SJSA1 (cell line): ENCODE measurements around the gene CDH18. TPM values are rescaled to one million over a fixed set of nuclear protein-coding genes. Genes with fewer than 3 reads are reported as not detected.

ENCODE experiments used
- DNase-seq, 2 experiments: peaks; one replicate each; pipeline ENCODE4 v3.0.0-alpha.2; 2015 to 2020; ENCODE audit warnings: low spot score in 2 of 2, low read depth in 1 of 2
- H3K27ac ChIP-seq: fragments of 250-450 bp; sonication (Bioruptor Pico); 2 replicates; pipeline ENCODE4 v1.5.1; 2020; ENCODE audit warnings: mild to moderate bottlenecking, moderate library complexity
- H3K27me3 ChIP-seq: fragments of 250-450 bp; sonication (Bioruptor Pico); replicated peaks from 2 replicates; pipeline ENCODE4 v1.5.1; 2020; ENCODE audit warnings: mild to moderate bottlenecking, moderate library complexity
- H3K36me3 ChIP-seq: fragments of 250-450 bp; sonication (Bioruptor Pico); 2 replicates; pipeline ENCODE4 v1.5.1; 2020; ENCODE audit warnings: mild to moderate bottlenecking
- H3K4me1 ChIP-seq: fragments of 250-450 bp; sonication (Bioruptor Pico); replicated peaks from 2 replicates; pipeline ENCODE4 v1.6.1; 2021; ENCODE audit warnings: mild to moderate bottlenecking
- H3K4me3 ChIP-seq: fragments of 250-450 bp; sonication (Bioruptor Pico); 2 replicates; pipeline ENCODE4 v1.5.1; 2020; ENCODE audit warnings: mild to moderate bottlenecking
- H3K9me3 ChIP-seq: fragments of 250-450 bp; sonication (Bioruptor Pico); replicated peaks from 2 replicates; pipeline ENCODE4 v1.5.1; 2020; ENCODE audit warnings: mild to moderate bottlenecking
- total RNA-seq: library from RNA; depleted of rRNA; stranded (reverse); fragments of >200 nt; shearing (Covaris generic); gene quantifications from 2 replicates; pipeline ENCODE4 v1.2.3, GENCODE V29; 2014

The CDH18 gene
- total RNA-seq, 1 experiment from 2014 or later: not detected

DNA sequence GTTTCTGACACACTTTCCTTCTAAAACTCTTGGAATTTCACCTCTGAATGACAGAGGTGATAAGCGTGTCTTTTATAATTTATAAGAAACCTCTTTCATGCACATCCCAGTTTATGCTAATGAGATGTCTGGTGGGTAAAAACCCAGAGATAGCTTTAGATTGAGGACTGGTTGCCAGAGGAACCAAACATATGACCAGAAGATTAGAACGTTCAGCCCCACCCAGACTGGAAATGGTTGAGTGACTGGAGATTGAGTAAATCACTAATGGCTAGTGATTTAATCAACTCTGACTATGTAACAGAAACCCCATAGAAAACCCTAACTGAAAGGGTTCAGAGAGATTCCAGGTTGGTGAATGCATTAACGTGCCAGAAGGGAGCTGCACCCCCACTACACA lies 69.2 kb downstream of the CDH18 start:
- peaks cover 6% of the 10 kb centered on the region; the same call in 1 of the 2 replicates for H3K9me3 ChIP-seq
- H3K4me3 ChIP-seq: no peak overlapping the region
- no peaks in the 10 kb centered on the region for H3K27me3 ChIP-seq
- no peaks in the 10 kb centered on the region for H3K36me3 ChIP-seq
- no peak overlapping the region for H3K27ac ChIP-seq
- DNase-seq: no peak
- H3K4me1 ChIP-seq: no peaks in the 10 kb centered on the region

DNA sequence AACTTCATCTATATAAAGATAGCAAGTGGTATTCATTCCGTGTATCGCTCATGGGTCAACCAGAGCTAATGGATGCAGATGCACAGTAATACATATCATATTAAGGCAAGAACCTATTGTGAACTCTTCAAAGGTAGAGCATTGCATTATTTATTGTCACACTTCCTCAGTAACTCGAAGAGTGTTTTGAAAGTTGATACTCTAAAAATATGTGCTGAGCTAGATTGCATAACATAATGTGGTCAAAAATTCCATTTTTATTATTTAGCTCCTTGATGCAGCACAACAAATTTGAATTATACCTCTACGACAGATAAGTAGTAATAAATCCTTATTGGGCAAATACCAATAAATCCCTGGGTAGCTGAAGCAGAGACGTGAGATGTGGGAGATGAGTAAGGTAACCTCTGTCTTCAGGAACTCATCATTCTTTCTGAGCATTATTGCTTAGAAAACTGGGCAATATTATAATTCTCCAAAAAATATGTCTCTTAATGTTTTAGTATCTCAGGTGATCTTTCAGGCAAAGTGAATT lies 70.3 kb downstream of the CDH18 start:
- Histone ChIP-seq H3K36me3 (no peaks in the 10 kb centered on the region), H3K27ac (no peak overlapping the region), H3K9me3 (peaks cover 6% of the 10 kb centered on the region; the same call in 1 of the 2 replicates), H3K4me3 (no peak overlapping the region), H3K4me1 (no peaks in the 10 kb centered on the region), H3K27me3 (no peaks in the 10 kb centered on the region)
- DNase-seq: no peak

DNA sequence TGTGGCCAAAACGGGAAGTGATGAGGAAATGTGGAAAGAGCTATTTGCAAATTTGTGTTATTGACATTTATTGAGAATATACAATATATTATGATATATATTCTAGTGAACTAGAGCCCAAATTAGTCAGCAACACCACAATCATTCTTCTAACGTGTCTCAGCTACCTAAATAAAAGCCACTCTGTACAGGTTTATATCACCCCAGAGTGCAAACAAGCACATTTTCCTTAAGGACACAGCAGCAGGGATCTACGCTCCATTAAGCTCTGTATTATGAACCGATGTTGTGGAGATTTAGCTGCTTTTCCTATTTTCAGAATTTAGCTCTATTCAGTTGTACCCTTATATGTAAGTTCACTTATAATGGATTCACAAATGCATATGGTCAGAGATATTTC lies 77.9 kb downstream of the CDH18 start:
- no peaks in the 10 kb centered on the region for H3K27me3 ChIP-seq
- no peak overlapping the region for H3K4me3 ChIP-seq
- DNase-seq: no peak
- H3K9me3 ChIP-seq: no peaks in the 10 kb centered on the region
- no peaks in the 10 kb centered on the region for H3K4me1 ChIP-seq
- no peaks in the 10 kb centered on the region for H3K36me3 ChIP-seq
- H3K27ac ChIP-seq: no peak overlapping the region

DNA sequence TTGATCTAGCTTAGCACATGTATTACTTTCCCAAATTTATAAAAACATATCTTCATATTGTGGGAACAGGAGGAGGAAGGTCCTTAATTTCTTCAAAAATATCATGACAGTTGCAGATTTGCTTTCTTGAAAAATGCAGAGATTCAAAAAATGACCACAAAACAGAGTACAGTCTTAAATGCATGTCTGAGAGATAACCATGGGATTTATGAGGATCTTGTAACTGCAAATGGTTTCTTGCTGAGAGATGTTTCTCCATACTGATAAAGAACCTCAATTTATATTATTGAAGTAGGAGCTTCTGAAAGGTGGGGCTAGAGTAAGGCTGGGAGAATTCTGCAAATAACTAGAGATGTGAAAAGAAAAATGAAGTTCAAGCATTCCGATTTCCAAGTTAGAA lies 83.2 kb downstream of the CDH18 start:
- no peak for DNase-seq
- Histone ChIP-seq H3K36me3 (no peaks in the 10 kb centered on the region), H3K4me1 (no peaks in the 10 kb centered on the region), H3K9me3 (no peaks in the 10 kb centered on the region), H3K27ac (no peak overlapping the region), H3K4me3 (no peak overlapping the region), H3K27me3 (no peaks in the 10 kb centered on the region)

DNA sequence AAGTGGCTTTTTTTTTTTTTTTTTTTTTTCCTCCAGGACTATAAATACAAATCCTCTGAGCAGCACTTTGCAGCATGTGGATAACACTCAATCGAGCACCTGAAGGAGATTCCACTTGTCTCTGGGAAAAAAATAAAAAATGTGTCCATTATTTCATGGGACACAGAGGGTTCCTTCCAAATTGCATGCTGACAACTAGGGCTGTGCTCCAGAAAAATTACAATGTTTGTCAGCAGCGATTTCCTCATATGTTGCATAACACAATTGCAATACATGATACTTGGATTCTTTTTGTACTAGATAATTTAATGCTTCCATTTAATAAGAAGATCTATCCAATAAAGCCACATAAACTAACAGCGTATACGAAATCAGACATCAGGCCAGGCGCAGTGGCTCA lies 84.4 kb downstream of the CDH18 start:
- H3K4me3 ChIP-seq: no peak overlapping the region
- no peak for DNase-seq
- H3K9me3 ChIP-seq: no peaks in the 10 kb centered on the region
- H3K27ac ChIP-seq: no peak overlapping the region
- H3K27me3 ChIP-seq: no peaks in the 10 kb centered on the region
- H3K36me3 ChIP-seq: no peaks in the 10 kb centered on the region
- H3K4me1 ChIP-seq: no peaks in the 10 kb centered on the region

DNA sequence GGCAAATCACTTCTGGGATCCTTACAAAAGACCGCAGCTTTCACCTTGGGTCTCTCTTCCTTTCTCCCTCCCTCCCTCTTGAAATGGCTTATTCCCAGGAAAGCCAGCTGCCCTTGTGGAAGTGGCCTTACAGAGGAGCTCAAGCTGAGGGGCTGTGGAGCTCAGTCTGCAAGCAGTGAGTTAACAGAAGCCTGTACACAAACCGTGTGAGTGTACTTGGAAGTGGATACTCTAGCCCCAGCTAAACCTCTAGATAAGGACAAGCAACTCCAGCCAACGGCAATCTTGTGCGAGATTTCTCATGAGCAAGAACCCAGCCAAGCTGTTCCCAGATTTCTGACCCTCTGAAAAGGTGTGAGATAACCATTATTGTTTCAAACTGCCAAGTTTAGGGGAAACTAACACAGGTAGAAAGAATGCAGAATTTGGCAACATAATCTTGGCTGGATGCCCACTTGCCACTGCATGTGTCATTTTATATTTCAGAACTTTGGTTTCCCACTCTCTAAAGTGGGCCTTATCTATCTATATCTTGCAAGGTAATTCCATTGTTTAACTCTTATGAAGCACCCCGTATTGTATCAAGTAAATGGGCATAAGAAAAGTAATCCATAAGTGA lies 85.6 kb downstream of the CDH18 start:
- no peaks in the 10 kb centered on the region for H3K36me3 ChIP-seq
- no peaks in the 10 kb centered on the region for H3K27me3 ChIP-seq
- no peaks in the 10 kb centered on the region for H3K4me1 ChIP-seq
- no peak overlapping the region for H3K27ac ChIP-seq
- DNase-seq: no peak
- H3K4me3 ChIP-seq: no peak overlapping the region
- H3K9me3 ChIP-seq: no peaks in the 10 kb centered on the region

DNA sequence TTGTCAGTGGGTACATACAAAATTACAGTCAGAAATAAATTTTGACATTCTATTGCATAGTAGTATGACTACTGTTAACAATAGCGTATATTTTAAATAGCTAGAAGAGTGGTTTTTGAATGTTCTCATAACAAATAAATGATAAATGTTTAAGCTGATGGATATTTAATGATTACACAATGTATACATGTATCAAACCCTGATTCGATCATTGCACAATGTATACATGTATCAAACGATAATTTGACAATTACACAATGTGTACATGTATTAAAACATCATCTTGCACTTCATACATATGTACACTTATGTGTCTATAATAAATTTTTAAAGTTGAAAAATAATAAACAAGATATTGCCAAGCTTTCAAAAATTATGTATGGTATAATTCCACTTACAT lies 87.7 kb downstream of the CDH18 start:
- H3K9me3 ChIP-seq: no peaks in the 10 kb centered on the region
- H3K4me3 ChIP-seq: no peak overlapping the region
- no peak overlapping the region for H3K27ac ChIP-seq
- H3K27me3 ChIP-seq: no peaks in the 10 kb centered on the region
- DNase-seq: no peak
- H3K36me3 ChIP-seq: no peaks in the 10 kb centered on the region
- no peaks in the 10 kb centered on the region for H3K4me1 ChIP-seq

DNA sequence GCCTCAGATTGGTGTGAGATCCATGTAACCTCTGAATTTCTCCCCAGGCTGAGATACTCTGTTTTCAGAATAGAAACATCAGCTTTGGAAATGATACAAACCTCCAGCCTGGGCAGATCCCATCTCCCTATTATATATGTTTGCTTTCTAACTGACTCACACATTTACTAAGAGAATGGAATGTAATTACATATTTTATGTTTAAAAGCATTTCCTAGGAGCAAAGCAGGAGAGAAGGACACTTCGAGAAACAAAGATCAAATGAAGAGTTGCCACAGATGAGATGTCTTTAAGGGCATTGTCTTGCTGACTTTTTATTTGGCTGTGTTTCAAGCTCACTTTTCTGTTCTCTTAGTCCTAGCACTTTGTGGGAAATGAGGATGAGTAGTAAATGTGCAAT lies 96.3 kb downstream of the CDH18 start:
- no peak overlapping the region for H3K27ac ChIP-seq
- no peaks in the 10 kb centered on the region for H3K36me3 ChIP-seq
- H3K27me3 ChIP-seq: no peaks in the 10 kb centered on the region
- H3K4me3 ChIP-seq: no peak overlapping the region
- no peak for DNase-seq
- H3K4me1 ChIP-seq: no peaks in the 10 kb centered on the region
- no peaks in the 10 kb centered on the region for H3K9me3 ChIP-seq

DNA sequence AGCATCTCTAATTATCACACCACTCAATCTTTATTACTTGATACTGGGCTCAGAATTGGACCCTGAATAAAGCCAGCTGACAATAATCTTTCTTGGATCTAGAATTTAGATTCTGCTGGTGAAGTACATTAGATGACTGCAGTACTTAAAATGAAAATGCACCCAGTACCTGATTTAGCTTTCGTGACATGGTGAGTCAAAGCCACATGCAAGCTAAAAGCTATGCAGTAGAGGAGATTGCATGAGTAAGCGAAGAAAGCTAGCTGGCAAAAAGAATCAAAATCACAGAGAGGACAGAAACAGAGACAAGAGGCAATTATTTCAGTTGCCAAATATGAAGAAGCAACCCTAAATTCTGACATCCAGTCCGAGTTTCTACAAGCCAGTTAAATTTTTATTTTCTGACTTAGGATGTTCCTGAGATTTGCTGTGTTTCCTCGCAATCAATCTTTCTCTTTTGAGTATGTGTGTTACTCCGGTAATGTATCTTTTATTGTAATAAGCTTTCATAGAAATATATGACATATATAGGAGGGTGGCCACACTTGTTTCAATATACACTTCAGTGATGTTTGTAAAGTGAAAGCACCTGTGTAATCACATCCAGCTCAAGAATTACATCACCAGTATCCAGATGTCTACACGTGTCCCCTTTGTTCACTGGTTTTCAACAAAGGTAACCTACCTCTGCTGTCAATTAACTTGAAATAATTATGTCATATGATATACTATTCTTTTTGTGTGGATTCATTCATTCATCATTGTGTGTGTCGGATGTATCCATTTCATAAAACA lies 101.7 kb downstream of the CDH18 start:
- H3K4me1 ChIP-seq: no peaks in the 10 kb centered on the region
- H3K27me3 ChIP-seq: no peaks in the 10 kb centered on the region
- no peak overlapping the region for H3K27ac ChIP-seq
- no peak for DNase-seq
- H3K36me3 ChIP-seq: no peaks in the 10 kb centered on the region
- no peak overlapping the region for H3K4me3 ChIP-seq
- H3K9me3 ChIP-seq: no peaks in the 10 kb centered on the region

DNA sequence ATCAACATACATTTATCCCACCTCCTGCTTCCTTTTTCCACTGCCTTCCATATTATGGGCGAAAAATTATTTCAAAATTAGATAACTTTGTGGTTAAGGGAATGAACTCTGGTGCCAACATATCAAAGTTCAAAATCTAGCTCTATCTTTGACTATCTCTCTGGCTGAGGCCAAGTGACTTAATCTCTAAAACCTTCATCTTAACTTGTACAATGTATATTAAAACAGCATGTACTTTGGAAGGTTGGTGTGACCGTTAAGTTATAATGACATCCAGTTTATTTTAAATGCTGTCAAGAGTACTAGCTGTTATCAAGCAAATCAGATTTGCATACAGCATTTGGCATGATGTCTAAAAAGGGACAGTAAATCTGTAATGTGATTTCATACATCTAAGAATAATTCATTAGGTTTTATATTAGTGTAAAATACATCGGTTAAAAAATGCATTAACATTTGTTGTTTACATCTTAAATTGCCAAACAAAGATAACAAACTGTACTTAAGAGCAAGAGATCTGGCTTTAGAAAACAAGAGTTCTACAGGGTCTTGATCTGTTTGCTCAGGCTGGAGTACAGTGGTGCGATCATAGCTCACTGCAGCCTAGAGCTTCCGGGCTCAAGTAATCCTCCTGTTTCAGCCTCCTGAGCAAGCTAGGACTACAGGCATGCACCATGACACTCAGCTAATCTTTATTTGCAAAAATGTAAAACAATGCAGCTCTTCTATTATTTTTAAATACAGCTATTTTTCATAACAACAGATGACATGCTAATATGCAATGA lies 102.8 kb downstream of the CDH18 start:
- Histone ChIP-seq H3K27ac (no peak overlapping the region), H3K27me3 (no peaks in the 10 kb centered on the region), H3K4me1 (no peaks in the 10 kb centered on the region), H3K4me3 (no peak overlapping the region), H3K36me3 (no peaks in the 10 kb centered on the region), H3K9me3 (no peaks in the 10 kb centered on the region)
- no peak for DNase-seq

DNA sequence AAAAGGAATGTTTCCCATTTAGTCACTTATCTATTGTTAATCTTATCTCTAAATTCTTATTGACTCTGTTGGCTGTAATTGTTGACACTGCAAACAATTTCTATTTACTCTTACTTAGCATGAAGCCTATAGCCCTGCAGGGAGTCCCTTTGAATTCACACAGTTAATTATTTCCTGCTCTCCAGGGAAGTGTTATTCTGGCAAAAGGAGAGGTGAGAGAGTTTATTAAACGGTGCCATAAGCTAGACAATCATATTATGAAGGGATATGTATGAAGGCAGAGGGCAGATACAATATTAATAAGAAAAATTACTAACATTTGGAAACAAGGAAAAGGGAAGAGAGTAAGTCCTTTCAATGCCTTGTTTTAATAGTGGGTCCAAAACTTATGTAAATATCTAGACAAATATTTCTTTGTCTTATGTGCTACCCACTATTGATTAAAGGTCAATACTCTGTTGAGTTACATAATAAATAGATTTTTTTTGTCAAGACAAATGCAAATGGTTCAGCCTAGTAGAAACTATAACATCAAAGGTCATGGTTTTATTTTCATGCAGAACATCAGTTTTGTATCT lies 107.1 kb downstream of the CDH18 start:
- no peaks in the 10 kb centered on the region for H3K36me3 ChIP-seq
- no peaks in the 10 kb centered on the region for H3K27me3 ChIP-seq
- H3K9me3 ChIP-seq: no peaks in the 10 kb centered on the region
- no peaks in the 10 kb centered on the region for H3K4me1 ChIP-seq
- no peak for DNase-seq
- H3K4me3 ChIP-seq: no peak overlapping the region
- no peak overlapping the region for H3K27ac ChIP-seq

DNA sequence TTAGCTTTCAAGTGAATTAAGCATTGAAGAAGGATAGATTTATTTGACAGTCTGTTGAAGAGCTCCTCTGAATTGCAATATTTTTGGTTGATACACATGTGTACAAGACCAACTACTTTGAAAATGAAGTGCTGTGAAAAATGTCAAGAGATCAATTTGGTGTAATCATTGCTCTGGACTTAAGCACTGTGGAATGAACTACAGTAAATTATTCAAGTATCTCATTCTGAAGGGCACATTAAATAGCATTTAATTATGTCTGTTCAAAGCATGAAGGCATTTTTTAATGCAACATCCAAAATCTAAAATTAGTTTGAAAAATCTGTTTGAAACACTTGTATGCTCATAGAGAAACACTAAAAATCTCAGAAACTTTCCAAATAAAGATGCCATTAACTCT lies 107.5 kb downstream of the CDH18 start:
- no peak overlapping the region for H3K27ac ChIP-seq
- DNase-seq: no peak
- no peaks in the 10 kb centered on the region for H3K27me3 ChIP-seq
- no peaks in the 10 kb centered on the region for H3K4me1 ChIP-seq
- no peaks in the 10 kb centered on the region for H3K9me3 ChIP-seq
- H3K36me3 ChIP-seq: no peaks in the 10 kb centered on the region
- no peak overlapping the region for H3K4me3 ChIP-seq

DNA sequence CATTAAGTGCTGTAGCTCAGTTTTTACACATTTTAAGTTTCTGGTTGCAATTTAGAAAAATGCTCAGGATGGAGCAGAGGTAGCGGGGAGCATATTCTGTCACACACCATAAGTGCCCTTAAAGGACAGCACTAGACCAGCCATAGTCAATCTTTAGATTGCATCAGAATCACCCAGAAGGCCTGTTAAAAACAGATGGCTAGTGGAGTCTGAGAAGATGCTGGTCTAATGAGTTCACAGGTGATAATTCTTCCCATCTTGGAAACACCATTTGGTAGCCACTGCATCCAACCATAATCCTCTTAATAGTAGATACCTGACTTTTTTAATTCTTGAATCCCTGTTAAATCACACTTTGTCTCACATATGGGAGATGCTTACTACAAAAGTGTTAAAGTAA lies 113.2 kb downstream of the CDH18 start:
- H3K36me3 ChIP-seq: no peaks in the 10 kb centered on the region
- H3K9me3 ChIP-seq: peaks cover 2% of the 10 kb centered on the region; the same call in 1 of the 2 replicates
- no peak for DNase-seq
- H3K4me1 ChIP-seq: no peaks in the 10 kb centered on the region
- H3K4me3 ChIP-seq: no peak overlapping the region
- H3K27me3 ChIP-seq: no peaks in the 10 kb centered on the region
- no peak overlapping the region for H3K27ac ChIP-seq

DNA sequence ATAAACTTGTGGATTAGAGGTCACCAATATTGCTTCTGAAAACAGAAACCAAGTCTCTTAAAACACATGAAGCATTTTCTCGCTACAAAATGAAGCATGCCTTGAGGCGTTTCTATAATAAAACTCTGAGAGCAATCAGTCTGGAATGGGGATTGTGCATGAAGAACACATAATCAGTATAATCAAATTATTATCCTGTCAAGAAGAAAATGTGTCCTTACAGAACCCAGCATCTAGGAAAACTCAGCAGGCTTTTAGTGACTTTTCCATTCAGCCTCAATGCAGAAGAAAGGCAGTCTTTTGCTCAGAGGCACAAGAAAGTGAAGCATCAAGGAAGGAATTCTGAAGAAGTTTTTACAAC lies 121.9 kb downstream of the CDH18 start:
- no peaks in the 10 kb centered on the region for H3K36me3 ChIP-seq
- H3K9me3 ChIP-seq: no peaks in the 10 kb centered on the region
- no peaks in the 10 kb centered on the region for H3K4me1 ChIP-seq
- H3K27me3 ChIP-seq: no peaks in the 10 kb centered on the region
- DNase-seq: no peak
- no peak overlapping the region for H3K27ac ChIP-seq
- H3K4me3 ChIP-seq: no peak overlapping the region
